ENCODE measurements around the gene PDZRN4.

DNA sequence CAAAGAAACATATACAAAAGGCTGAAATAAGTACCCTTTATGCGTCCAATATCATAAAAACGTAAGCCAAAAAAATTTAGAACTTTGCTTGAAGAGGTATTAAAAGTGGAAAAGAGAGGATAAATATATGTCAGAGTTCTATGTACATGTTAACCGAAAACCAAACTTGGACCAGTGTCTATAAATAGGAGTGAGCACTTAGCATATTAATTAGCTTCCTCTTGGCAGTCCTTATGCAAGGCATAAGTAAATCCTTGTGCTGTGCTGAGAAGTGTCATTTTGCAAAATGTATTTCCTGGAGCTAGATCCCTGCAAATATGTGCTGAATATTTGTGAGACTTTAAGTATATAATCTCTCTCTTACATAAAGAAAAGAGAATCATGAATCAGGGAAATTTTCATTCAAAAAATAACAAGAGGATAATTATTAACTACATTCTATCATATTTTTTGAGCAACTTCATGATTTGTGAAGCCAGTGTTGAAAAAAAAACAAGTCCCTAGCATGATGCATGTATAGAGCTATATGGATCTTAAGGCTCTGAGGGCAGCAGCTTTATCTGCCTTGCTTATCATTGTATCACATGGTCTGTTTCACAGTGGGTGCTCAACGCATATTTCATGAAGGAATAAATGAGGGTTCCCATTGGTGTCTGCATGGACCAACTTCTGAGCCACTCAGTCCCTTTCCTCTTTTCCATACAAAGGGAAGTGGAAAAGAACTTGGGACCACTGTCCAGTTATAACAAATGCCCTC lies 326.1 kb downstream of the PDZRN4 start:
- TF ChIP-seq YY1 (IDR thresholded peaks at IDR 0.05; ENCODE audit: low read depth) = no peak
- TF ChIP-seq, protein P1, sequence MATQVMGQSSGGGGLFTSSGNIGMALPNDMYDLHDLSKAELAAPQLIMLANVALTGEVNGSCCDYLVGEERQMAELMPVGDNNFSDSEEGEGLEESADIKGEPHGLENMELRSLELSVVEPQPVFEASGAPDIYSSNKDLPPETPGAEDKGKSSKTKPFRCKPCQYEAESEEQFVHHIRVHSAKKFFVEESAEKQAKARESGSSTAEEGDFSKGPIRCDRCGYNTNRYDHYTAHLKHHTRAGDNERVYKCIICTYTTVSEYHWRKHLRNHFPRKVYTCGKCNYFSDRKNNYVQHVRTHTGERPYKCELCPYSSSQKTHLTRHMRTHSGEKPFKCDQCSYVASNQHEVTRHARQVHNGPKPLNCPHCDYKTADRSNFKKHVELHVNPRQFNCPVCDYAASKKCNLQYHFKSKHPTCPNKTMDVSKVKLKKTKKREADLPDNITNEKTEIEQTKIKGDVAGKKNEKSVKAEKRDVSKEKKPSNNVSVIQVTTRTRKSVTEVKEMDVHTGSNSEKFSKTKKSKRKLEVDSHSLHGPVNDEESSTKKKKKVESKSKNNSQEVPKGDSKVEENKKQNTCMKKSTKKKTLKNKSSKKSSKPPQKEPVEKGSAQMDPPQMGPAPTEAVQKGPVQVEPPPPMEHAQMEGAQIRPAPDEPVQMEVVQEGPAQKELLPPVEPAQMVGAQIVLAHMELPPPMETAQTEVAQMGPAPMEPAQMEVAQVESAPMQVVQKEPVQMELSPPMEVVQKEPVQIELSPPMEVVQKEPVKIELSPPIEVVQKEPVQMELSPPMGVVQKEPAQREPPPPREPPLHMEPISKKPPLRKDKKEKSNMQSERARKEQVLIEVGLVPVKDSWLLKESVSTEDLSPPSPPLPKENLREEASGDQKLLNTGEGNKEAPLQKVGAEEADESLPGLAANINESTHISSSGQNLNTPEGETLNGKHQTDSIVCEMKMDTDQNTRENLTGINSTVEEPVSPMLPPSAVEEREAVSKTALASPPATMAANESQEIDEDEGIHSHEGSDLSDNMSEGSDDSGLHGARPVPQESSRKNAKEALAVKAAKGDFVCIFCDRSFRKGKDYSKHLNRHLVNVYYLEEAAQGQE (IDR thresholded peaks at IDR 0.05; ENCODE audit: low read depth) = no peak
- TF ChIP-seq, protein P2, sequence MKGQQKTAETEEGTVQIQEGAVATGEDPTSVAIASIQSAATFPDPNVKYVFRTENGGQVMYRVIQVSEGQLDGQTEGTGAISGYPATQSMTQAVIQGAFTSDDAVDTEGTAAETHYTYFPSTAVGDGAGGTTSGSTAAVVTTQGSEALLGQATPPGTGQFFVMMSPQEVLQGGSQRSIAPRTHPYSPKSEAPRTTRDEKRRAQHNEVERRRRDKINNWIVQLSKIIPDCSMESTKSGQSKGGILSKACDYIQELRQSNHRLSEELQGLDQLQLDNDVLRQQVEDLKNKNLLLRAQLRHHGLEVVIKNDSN (IDR thresholded peaks at IDR 0.05) = no peak
- TF ChIP-seq, protein P3, sequence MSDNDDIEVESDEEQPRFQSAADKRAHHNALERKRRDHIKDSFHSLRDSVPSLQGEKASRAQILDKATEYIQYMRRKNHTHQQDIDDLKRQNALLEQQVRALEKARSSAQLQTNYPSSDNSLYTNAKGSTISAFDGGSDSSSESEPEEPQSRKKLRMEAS (IDR thresholded peaks at IDR 0.05) = no peak
- TF ChIP-seq ZBTB7A (IDR thresholded peaks at IDR 0.05; ENCODE audit: low read depth) = no peak
- no peak for TF ChIP-seq TCF12 (IDR thresholded peaks at IDR 0.05; ENCODE audit: low read depth)
- TF ChIP-seq RAD21 (IDR thresholded peaks at IDR 0.05; ENCODE audit: low read depth) = no peak
- no peak for TF ChIP-seq CEBPB (IDR thresholded peaks at IDR 0.05)
- no peak for TF ChIP-seq CREB1 (IDR thresholded peaks at IDR 0.05; ENCODE audit: low read depth)
- TF ChIP-seq TAF1 (IDR thresholded peaks at IDR 0.05; ENCODE audit: low read depth) = no peak
- TF ChIP-seq EP300 (IDR thresholded peaks at IDR 0.05; ENCODE audit: borderline replicate concordance) = no peak
